ENCODE results near the gene SLC16A3.

The SLC16A3 gene

GRCh38 chr17:82282239-82283207 is 53.7 kb downstream of the SLC16A3 start:
- no peak for TF ChIP-seq CTCF (IDR thresholded peaks at IDR 0.05; ENCODE audit: unreplicated experiment in 3 of 3)
- Mint-ChIP-seq H3K36me3 (ENCODE audit: low read depth) (no peaks in the 10 kb centered on the region), H3K27ac (no peak overlapping the region), H3K9me3 (no peaks in the 10 kb centered on the region), H3K27me3 (ENCODE audit: low read depth) (peaks cover 8% of the 10 kb centered on the region), H3K4me3 (no peak overlapping the region), H3K4me1 (peaks cover 22% of the 10 kb centered on the region)

GRCh38 chr17:82283208-82283749 is 54.4 kb downstream of the SLC16A3 start:
- no peak overlapping the region for H3K4me3 Mint-ChIP-seq
- peaks cover 20% of the 10 kb centered on the region for H3K4me1 Mint-ChIP-seq
- H3K36me3 Mint-ChIP-seq (ENCODE audit: low read depth), result no peaks in the 10 kb centered on the region
- no peaks in the 10 kb centered on the region for H3K9me3 Mint-ChIP-seq
- H3K27me3 Mint-ChIP-seq (ENCODE audit: low read depth), result peaks cover 12% of the 10 kb centered on the region
- no peak overlapping the region for H3K27ac Mint-ChIP-seq
- TF ChIP-seq CTCF (IDR thresholded peaks at IDR 0.05; ENCODE audit: unreplicated experiment in 3 of 3), result no peak

GRCh38 chr17:82285141-82285540 is 56.3 kb downstream of the SLC16A3 start:
- TF ChIP-seq CTCF (IDR thresholded peaks at IDR 0.05; ENCODE audit: unreplicated experiment in 3 of 3), result no peak
- peak overlapping the region; percentile 5 to 39 (median 26) for H3K4me3 Mint-ChIP-seq
- peaks cover 19% of the 10 kb centered on the region for H3K4me1 Mint-ChIP-seq
- peaks cover 7% of the 10 kb centered on the region for H3K27me3 Mint-ChIP-seq (ENCODE audit: low read depth)
- no peaks in the 10 kb centered on the region for H3K9me3 Mint-ChIP-seq
- peak overlapping the region; percentile 81 to 92 (median 85) for H3K27ac Mint-ChIP-seq
- H3K36me3 Mint-ChIP-seq (ENCODE audit: low read depth), result no peaks in the 10 kb centered on the region

GRCh38 chr17:82287013-82287867 is 58.4 kb downstream of the SLC16A3 start:
- Mint-ChIP-seq H3K27ac (peak overlapping the region in 1 of 3 experiments; percentile 72), H3K4me1 (peaks cover 13% of the 10 kb centered on the region), H3K4me3 (no peak overlapping the region), H3K9me3 (no peaks in the 10 kb centered on the region), H3K27me3 (ENCODE audit: low read depth) (peaks cover 7% of the 10 kb centered on the region), H3K36me3 (ENCODE audit: low read depth) (no peaks in the 10 kb centered on the region)
- no peak for TF ChIP-seq CTCF (IDR thresholded peaks at IDR 0.05; ENCODE audit: unreplicated experiment in 3 of 3)

GRCh38 chr17:82287868-82288801 is 59.3 kb downstream of the SLC16A3 start:
- no peaks in the 10 kb centered on the region for H3K36me3 Mint-ChIP-seq (ENCODE audit: low read depth)
- no peak for TF ChIP-seq CTCF (IDR thresholded peaks at IDR 0.05; ENCODE audit: unreplicated experiment in 3 of 3)
- H3K27ac Mint-ChIP-seq, result peak overlapping the region in 1 of 3 experiments; percentile 72
- H3K27me3 Mint-ChIP-seq (ENCODE audit: low read depth), result peaks cover 7% of the 10 kb centered on the region
- H3K9me3 Mint-ChIP-seq, result peaks cover 2% of the 10 kb centered on the region
- peak overlapping the region; percentile 7 to 35 (median 26) for H3K4me3 Mint-ChIP-seq
- peaks cover 18% of the 10 kb centered on the region for H3K4me1 Mint-ChIP-seq
